Measurements from ENCODE around the gene MBLAC1. TPM values are rescaled to one million over a fixed set of nuclear protein-coding genes. Genes with fewer than 3 reads are reported as not detected.

The MBLAC1 gene
- total and polyA plus RNA-seq, 9 of the 15 experiments (the other 6 are each of a cell fraction or from before 2014, with no cell fraction given), result 0.03 to 3.1 (median 0.52) TPM

DNA sequence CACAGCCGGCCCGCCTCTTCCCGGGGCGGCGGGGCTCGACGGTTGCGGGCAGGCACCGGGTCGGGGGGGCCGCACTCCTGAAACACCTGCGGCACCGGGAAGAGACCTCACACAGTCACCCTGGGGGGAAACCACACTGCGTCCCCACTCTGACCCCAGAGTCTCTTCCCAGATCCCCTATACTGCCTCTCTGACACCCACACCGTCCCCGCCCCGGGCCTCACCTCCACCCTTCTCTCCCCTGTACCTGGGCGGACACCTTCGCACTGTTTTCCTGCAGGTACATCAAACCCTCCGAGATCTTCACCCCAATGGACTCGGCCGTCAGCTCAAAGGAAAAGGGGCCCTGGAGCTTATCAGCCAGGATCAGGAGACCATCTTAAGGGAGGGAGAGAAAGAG is 45.1 kb downstream of the MBLAC1 start (continued):
- TF ChIP-seq, protein P1, sequence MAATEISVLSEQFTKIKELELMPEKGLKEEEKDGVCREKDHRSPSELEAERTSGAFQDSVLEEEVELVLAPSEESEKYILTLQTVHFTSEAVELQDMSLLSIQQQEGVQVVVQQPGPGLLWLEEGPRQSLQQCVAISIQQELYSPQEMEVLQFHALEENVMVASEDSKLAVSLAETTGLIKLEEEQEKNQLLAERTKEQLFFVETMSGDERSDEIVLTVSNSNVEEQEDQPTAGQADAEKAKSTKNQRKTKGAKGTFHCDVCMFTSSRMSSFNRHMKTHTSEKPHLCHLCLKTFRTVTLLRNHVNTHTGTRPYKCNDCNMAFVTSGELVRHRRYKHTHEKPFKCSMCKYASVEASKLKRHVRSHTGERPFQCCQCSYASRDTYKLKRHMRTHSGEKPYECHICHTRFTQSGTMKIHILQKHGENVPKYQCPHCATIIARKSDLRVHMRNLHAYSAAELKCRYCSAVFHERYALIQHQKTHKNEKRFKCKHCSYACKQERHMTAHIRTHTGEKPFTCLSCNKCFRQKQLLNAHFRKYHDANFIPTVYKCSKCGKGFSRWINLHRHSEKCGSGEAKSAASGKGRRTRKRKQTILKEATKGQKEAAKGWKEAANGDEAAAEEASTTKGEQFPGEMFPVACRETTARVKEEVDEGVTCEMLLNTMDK (IDR thresholded peaks at IDR 0.05; ENCODE audit: borderline replicate concordance, insufficient read depth, low read depth, low read length, poor library complexity, severe bottlenecking), result no peak
- TF ChIP-seq, protein P2, sequence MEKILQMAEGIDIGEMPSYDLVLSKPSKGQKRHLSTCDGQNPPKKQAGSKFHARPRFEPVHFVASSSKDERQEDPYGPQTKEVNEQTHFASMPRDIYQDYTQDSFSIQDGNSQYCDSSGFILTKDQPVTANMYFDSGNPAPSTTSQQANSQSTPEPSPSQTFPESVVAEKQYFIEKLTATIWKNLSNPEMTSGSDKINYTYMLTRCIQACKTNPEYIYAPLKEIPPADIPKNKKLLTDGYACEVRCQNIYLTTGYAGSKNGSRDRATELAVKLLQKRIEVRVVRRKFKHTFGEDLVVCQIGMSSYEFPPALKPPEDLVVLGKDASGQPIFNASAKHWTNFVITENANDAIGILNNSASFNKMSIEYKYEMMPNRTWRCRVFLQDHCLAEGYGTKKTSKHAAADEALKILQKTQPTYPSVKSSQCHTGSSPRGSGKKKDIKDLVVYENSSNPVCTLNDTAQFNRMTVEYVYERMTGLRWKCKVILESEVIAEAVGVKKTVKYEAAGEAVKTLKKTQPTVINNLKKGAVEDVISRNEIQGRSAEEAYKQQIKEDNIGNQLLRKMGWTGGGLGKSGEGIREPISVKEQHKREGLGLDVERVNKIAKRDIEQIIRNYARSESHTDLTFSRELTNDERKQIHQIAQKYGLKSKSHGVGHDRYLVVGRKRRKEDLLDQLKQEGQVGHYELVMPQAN (IDR thresholded peaks at IDR 0.05; ENCODE audit: borderline replicate concordance), result no peak
- TF ChIP-seq RBM25 (IDR thresholded peaks at IDR 0.05; ENCODE audit: low read depth, low read length, severe bottlenecking) (no peak), NEUROD1 (IDR thresholded peaks at IDR 0.05; ENCODE audit: borderline replicate concordance, low read depth, low read length, partially characterized antibody) (no peak), KDM1A (IDR thresholded peaks at IDR 0.05) (no peak)
- TF ChIP-seq, protein P3, sequence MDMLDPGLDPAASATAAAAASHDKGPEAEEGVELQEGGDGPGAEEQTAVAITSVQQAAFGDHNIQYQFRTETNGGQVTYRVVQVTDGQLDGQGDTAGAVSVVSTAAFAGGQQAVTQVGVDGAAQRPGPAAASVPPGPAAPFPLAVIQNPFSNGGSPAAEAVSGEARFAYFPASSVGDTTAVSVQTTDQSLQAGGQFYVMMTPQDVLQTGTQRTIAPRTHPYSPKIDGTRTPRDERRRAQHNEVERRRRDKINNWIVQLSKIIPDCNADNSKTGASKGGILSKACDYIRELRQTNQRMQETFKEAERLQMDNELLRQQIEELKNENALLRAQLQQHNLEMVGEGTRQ (CRISPR knock-in tag; IDR thresholded peaks at IDR 0.05), result no peak
